ENCODE measurements around the gene CCDC17. TPM values are rescaled to one million over a fixed set of nuclear protein-coding genes. Genes with fewer than 3 reads are reported as not detected.
A peak's percentile ranks its signal among the peaks of the same experiment; 100 is the strongest.

The CCDC17 gene
- total RNA-seq (1 to 10 TPM; 5.0 to 9.6 (median 5.5) TPM), polyA plus RNA-seq (under 1 TPM in 1 of 2 donors, not detected in 1; 0.18 TPM), total RNA-seq (5.9 reads per million, percentile 27 among the genes with 10 or more reads in this experiment)

GRCh38 chr1:45623972-45624371 is at the start of gene CCDC17:
TSS of gene CCDC17 (minus strand) at chr1:45624054. CDS start at chr1:45623909, 145 bp downstream.
- Mint-ChIP-seq H3K4me3 (no peak within 1 kb of the TSS), H3K9me3 (peaks cover 0 to 1% (median 0%) of the 10 kb centered on the region in 11 donors), H3K4me1 (peaks cover 0 to 19% (median 12%) of the 10 kb centered on the region in 7 donors), H3K27ac (peak within 1 kb of the TSS in 3 of 9 donors; percentile 21 to 79 (median 71)), H3K36me3 (peaks cover 7 to 40% (median 12%) of the 10 kb centered on the region in 5 donors), H3K27me3 (no peaks in the 10 kb centered on the region)
- Histone ChIP-seq H3K4me1 (ENCODE audit: control insufficient read depth in 2 of 2, insufficient read depth in 2 of 2, low read length in 2 of 2) (peaks cover 0 to 7% of the 10 kb centered on the region in 2 donors), H3K27me3 (ENCODE audit: control insufficient read depth in 2 of 2, insufficient read depth in 2 of 2, low read length in 2 of 2) (no peaks in the 10 kb centered on the region), H3K36me3 (ENCODE audit: control insufficient read depth in 2 of 3, insufficient read depth in 3 of 3, low read length in 3 of 3) (peaks cover 3 to 42% (median 7%) of the 10 kb centered on the region in 3 experiments), H3K9me3 (ENCODE audit: control insufficient read depth in 2 of 3, low read length in 3 of 3) (no peaks in the 10 kb centered on the region), H3K27ac (ENCODE audit: low read depth, low read length) (no peak within 1 kb of the TSS), H3K4me3 (ENCODE audit: low read length) (no peak within 1 kb of the TSS)
- no peak for DNase-seq
- intact Hi-C loops (cut with micrococcal nuclease), result no loop called here
- CTCF ChIA-PET, result no interaction called here
- ATAC-seq, result no peak
- POLR2A ChIA-PET, result no interaction called here

GRCh38 chr1:45669859-45670655 is 46.2 kb upstream of the CCDC17 start:
- intact Hi-C loops (cut with micrococcal nuclease), result no loop called here

GRCh38 chr1:45669379-45669778 is 45.5 kb upstream of the CCDC17 start:
- Mint-ChIP-seq H3K27me3 (no peaks in the 10 kb centered on the region), H3K4me3 (no peak overlapping the region), H3K36me3 (peaks cover 0 to 22% (median 7%) of the 10 kb centered on the region in 5 donors), H3K4me1 (peaks cover 24 to 85% (median 70%) of the 10 kb centered on the region in 7 donors), H3K27ac (peak overlapping the region in 2 of 9 donors; percentile 33 to 56), H3K9me3 (no peaks in the 10 kb centered on the region)
- H3K27me3 ChIP-seq (ENCODE audit: control insufficient read depth in 2 of 2, insufficient read depth in 2 of 2, low read length in 2 of 2), result no peaks in the 10 kb centered on the region
- H3K4me3 ChIP-seq (ENCODE audit: low read length), result no peak overlapping the region
- no peaks in the 10 kb centered on the region for H3K9me3 ChIP-seq (ENCODE audit: control insufficient read depth in 2 of 3, low read length in 3 of 3)
- no peaks in the 10 kb centered on the region for H3K36me3 ChIP-seq (ENCODE audit: control insufficient read depth in 2 of 3, insufficient read depth in 3 of 3, low read length in 3 of 3)
- intact Hi-C loops (cut with micrococcal nuclease), result no loop called here
- DNase-seq (no peak), ATAC-seq (no peak)
- no peak overlapping the region for H3K27ac ChIP-seq (ENCODE audit: low read depth, low read length)
- ChIA-PET CTCF (no interaction called here), POLR2A (no interaction called here)
- H3K4me1 ChIP-seq (ENCODE audit: control insufficient read depth in 2 of 2, insufficient read depth in 2 of 2, low read length in 2 of 2), result peaks cover 7 to 11% of the 10 kb centered on the region in 2 donors

More at GRCh38 chr1:45669859-45670655, 46.2 kb upstream of the CCDC17 start:
- no peaks in the 10 kb centered on the region for H3K27me3 Mint-ChIP-seq
- no peak for ATAC-seq
- Histone ChIP-seq H3K4me1 (ENCODE audit: control insufficient read depth in 2 of 2, insufficient read depth in 2 of 2, low read length in 2 of 2) (peaks cover 7 to 11% of the 10 kb centered on the region in 2 donors), H3K4me3 (ENCODE audit: low read length) (no peak overlapping the region), H3K9me3 (ENCODE audit: control insufficient read depth in 2 of 3, low read length in 3 of 3) (no peaks in the 10 kb centered on the region), H3K27ac (ENCODE audit: low read depth, low read length) (no peak overlapping the region), H3K36me3 (ENCODE audit: control insufficient read depth in 2 of 3, insufficient read depth in 3 of 3, low read length in 3 of 3) (no peaks in the 10 kb centered on the region), H3K27me3 (ENCODE audit: control insufficient read depth in 2 of 2, insufficient read depth in 2 of 2, low read length in 2 of 2) (no peaks in the 10 kb centered on the region)
- peaks cover 24 to 90% (median 75%) of the 10 kb centered on the region in 7 donors for H3K4me1 Mint-ChIP-seq
- peak overlapping the region in 2 of 9 donors; percentile 13 to 48 for H3K27ac Mint-ChIP-seq
- peak overlapping the region in 2 of 10 donors; percentile 11 to 40 for H3K4me3 Mint-ChIP-seq
- peaks cover 0 to 24% (median 10%) of the 10 kb centered on the region in 5 donors for H3K36me3 Mint-ChIP-seq
- no peak for DNase-seq
- ChIA-PET CTCF (no interaction called here), POLR2A (interaction anchor here (3.7 kb wide), 1 partner anchor 16 kb away, joined by 18 read pairs; the partner anchor contains the start of gene GPBP1L1)
- H3K9me3 Mint-ChIP-seq, result no peaks in the 10 kb centered on the region

- peaks cover 24 to 78% (median 63%) of the 10 kb centered on the region in 7 donors for H3K4me1 Mint-ChIP-seq
- H3K27ac Mint-ChIP-seq, result peak overlapping the region in 1 of 9 donors; percentile 56
- Histone ChIP-seq H3K4me3 (ENCODE audit: low read length) (no peak overlapping the region), H3K4me1 (ENCODE audit: control insufficient read depth in 2 of 2, insufficient read depth in 2 of 2, low read length in 2 of 2) (peaks cover 7 to 11% of the 10 kb centered on the region in 2 donors), H3K27me3 (ENCODE audit: control insufficient read depth in 2 of 2, insufficient read depth in 2 of 2, low read length in 2 of 2) (no peaks in the 10 kb centered on the region), H3K27ac (ENCODE audit: low read depth, low read length) (no peak overlapping the region), H3K36me3 (ENCODE audit: control insufficient read depth in 2 of 3, insufficient read depth in 3 of 3, low read length in 3 of 3) (no peaks in the 10 kb centered on the region), H3K9me3 (ENCODE audit: control insufficient read depth in 2 of 3, low read length in 3 of 3) (no peaks in the 10 kb centered on the region)
- ChIA-PET POLR2A (no interaction called here), CTCF (no interaction called here)
- intact Hi-C loops (cut with micrococcal nuclease), result no loop called here
- DNase-seq (no peak), ATAC-seq (no peak)
- no peak overlapping the region for H3K4me3 Mint-ChIP-seq
- H3K9me3 Mint-ChIP-seq, result no peaks in the 10 kb centered on the region
- H3K36me3 Mint-ChIP-seq, result peaks cover 0 to 22% (median 7%) of the 10 kb centered on the region in 5 donors
- H3K27me3 Mint-ChIP-seq, result no peaks in the 10 kb centered on the region
Observed at GRCh38 chr1:45668526-45668925, 44.7 kb upstream of the CCDC17 start.

GRCh38 chr1:45667321-45668111 is 43.7 kb upstream of the CCDC17 start:
- H3K27me3 ChIP-seq (ENCODE audit: control insufficient read depth in 2 of 2, insufficient read depth in 2 of 2, low read length in 2 of 2), result no peaks in the 10 kb centered on the region
- Mint-ChIP-seq H3K4me3 (peak overlapping the region in 3 of 10 donors; percentile 12 to 43 (median 29)), H3K27me3 (no peaks in the 10 kb centered on the region), H3K36me3 (peaks cover 0 to 15% (median 5%) of the 10 kb centered on the region in 5 donors), H3K9me3 (no peaks in the 10 kb centered on the region), H3K4me1 (peaks cover 23 to 78% (median 59%) of the 10 kb centered on the region in 7 donors), H3K27ac (peak overlapping the region in 5 of 9 donors; percentile 19 to 83 (median 26))
- H3K4me1 ChIP-seq (ENCODE audit: control insufficient read depth in 2 of 2, insufficient read depth in 2 of 2, low read length in 2 of 2), result peaks cover 0 to 6% of the 10 kb centered on the region in 2 donors
- POLR2A ChIA-PET, result no interaction called here
- CTCF ChIA-PET, result no interaction called here
- no peak for DNase-seq
- peaks cover 0 to under 1% (median 0%) of the 10 kb centered on the region in 3 experiments for H3K36me3 ChIP-seq (ENCODE audit: control insufficient read depth in 2 of 3, insufficient read depth in 3 of 3, low read length in 3 of 3)
- H3K4me3 ChIP-seq (ENCODE audit: low read length), result no peak overlapping the region
- intact Hi-C loops (cut with micrococcal nuclease), result no loop called here
- no peaks in the 10 kb centered on the region for H3K9me3 ChIP-seq (ENCODE audit: control insufficient read depth in 2 of 3, low read length in 3 of 3)
- no peak for ATAC-seq
- H3K27ac ChIP-seq (ENCODE audit: low read depth, low read length), result no peak overlapping the region

- Mint-ChIP-seq H3K27me3 (no peaks in the 10 kb centered on the region), H3K4me1 (peaks cover 23 to 76% (median 59%) of the 10 kb centered on the region in 7 donors), H3K27ac (peak overlapping the region in 3 of 9 donors; percentile 14 to 51 (median 34)), H3K36me3 (peaks cover 0 to 13% (median 5%) of the 10 kb centered on the region in 5 donors), H3K4me3 (peak overlapping the region in 1 of 10 donors; percentile 24), H3K9me3 (no peaks in the 10 kb centered on the region)
- Histone ChIP-seq H3K4me1 (ENCODE audit: control insufficient read depth in 2 of 2, insufficient read depth in 2 of 2, low read length in 2 of 2) (no peaks in the 10 kb centered on the region), H3K27ac (ENCODE audit: low read depth, low read length) (no peak overlapping the region), H3K27me3 (ENCODE audit: control insufficient read depth in 2 of 2, insufficient read depth in 2 of 2, low read length in 2 of 2) (no peaks in the 10 kb centered on the region), H3K9me3 (ENCODE audit: control insufficient read depth in 2 of 3, low read length in 3 of 3) (no peaks in the 10 kb centered on the region), H3K4me3 (ENCODE audit: low read length) (no peak overlapping the region), H3K36me3 (ENCODE audit: control insufficient read depth in 2 of 3, insufficient read depth in 3 of 3, low read length in 3 of 3) (peaks cover 0 to 5% (median 0%) of the 10 kb centered on the region in 3 experiments)
- DNase-seq (no peak), ATAC-seq (no peak)
- ChIA-PET CTCF (no interaction called here), POLR2A (no interaction called here)
- intact Hi-C loops (cut with micrococcal nuclease), result no loop called here
Observed at GRCh38 chr1:45666836-45667235, 43.0 kb upstream of the CCDC17 start.

All from naive thymus-derived CD4-positive, alpha-beta T cell (primary cell).